Activated B cell treated with CpG ODN at 0.5 μM for 24 hours (primary cell): ENCODE results near the gene SOST. TPM values are rescaled to one million over a fixed set of nuclear protein-coding genes. Genes with fewer than 3 reads are reported as not detected.

ENCODE experiments used
- ATAC-seq: fragments of 200-7000 bp; cut with Tn5 transposase; one replicate; pipeline ENCODE4 v1.10.0; 2021; ENCODE audit warnings: low read depth, mild to moderate bottlenecking, moderate library complexity
- CTCF ChIA-PET: fragments of 350-600 bp; sonication (Branson Sonifier 250); formaldehyde crosslinking; loops from one replicate; lab custom pipeline; 2021; ENCODE audit warnings: antibody characterized with exemption; lab: Charles Lee
- POLR2A ChIA-PET: fragments of 350-600 bp; sonication (Branson Sonifier 250); formaldehyde crosslinking; loops from one replicate; lab custom pipeline; 2021; ENCODE audit warnings: antibody characterized with exemption; lab: Charles Lee
- DNase-seq: peaks from one replicate; pipeline ENCODE4 v3.0.0; 2022
- H3K27ac Mint-ChIP-seq: one replicate; pipeline ENCODE4 v1.8.0; 2020; ENCODE audit warnings: mixed read lengths
- H3K27me3 Mint-ChIP-seq: one replicate; pipeline ENCODE4 v1.8.0; 2021; ENCODE audit warnings: mixed read lengths
- H3K36me3 Mint-ChIP-seq: one replicate; pipeline ENCODE4 v1.8.0; 2021; ENCODE audit warnings: low read depth, mixed read lengths
- H3K4me1 Mint-ChIP-seq: one replicate; pipeline ENCODE4 v1.8.0; 2021; ENCODE audit warnings: mixed read lengths
- H3K4me3 Mint-ChIP-seq: one replicate; pipeline ENCODE4 v1.8.0; 2020; ENCODE audit warnings: mild to moderate bottlenecking, mixed read lengths
- H3K9me3 Mint-ChIP-seq: one replicate; pipeline ENCODE4 v1.8.0; 2020; ENCODE audit warnings: mixed read lengths
- intact Hi-C: fragments of 100-400 bp; cut with micrococcal nuclease; formaldehyde crosslinking; loops from one replicate; pipeline ENCODE4 v1.15.1; 2024
- total RNA-seq: library from RNA; stranded (reverse); gene quantifications from 2 replicates; pipeline ENCODE4 v1.2.3, GENCODE V29; 2022
- TF ChIP-seq, protein P1 (sequence below): fragments of 200-600 bp; IDR thresholded peaks from one replicate; pipeline ENCODE4 v1.8.0; 2022; ENCODE audit warnings: antibody characterized with exemption, mild to moderate bottlenecking

SOST gene
- total RNA-seq, 1 donor from 2014 or later = not detected

DNA sequence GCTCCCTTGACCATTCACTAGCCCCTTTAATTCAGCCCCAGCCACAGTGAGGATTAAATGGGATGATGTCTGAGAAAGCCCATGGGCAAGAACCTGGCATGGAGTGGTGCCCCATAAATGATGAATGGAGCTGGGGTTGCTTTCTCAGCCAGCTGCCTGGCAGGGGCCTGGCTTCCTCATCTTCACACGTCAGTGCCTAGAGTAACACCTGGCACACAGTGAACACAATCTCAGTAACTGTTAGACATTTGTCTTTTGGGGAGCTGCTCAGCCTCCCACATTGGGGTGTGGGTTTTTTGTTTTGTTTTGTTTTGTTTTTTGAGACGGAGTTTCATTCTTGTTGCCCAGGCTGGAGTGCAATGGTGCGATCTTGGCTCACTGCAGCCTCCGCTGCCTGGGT, 49.4 kb downstream of the SOST start:
- peaks cover 42% of the 10 kb centered on the region for H3K27me3 Mint-ChIP-seq

DNA sequence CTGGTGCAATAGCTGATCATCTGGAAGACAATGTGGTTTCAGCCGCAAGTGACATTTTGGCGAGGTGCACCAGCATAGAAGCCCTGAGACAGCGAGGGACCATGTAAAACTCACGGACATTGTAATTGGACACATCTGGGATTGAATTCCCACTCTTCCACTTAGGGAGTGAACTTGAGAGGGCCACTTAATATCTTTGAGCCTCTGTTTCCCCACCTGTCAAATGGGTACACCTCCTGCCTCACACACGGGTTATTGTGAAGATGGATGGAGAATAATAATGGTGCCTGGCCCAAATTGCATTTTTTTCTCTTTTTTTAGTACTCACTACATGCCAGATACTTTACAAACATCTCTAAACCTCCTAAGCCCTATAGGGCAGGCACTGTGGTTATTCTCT, 51.4 kb downstream of the SOST start:
- DNase-seq (no peak), ATAC-seq (no peak)
- intact Hi-C loops = no loop called here
- H3K36me3 Mint-ChIP-seq = no peaks in the 10 kb centered on the region
- POLR2A ChIA-PET = no interaction called here
- TF ChIP-seq, protein P1, sequence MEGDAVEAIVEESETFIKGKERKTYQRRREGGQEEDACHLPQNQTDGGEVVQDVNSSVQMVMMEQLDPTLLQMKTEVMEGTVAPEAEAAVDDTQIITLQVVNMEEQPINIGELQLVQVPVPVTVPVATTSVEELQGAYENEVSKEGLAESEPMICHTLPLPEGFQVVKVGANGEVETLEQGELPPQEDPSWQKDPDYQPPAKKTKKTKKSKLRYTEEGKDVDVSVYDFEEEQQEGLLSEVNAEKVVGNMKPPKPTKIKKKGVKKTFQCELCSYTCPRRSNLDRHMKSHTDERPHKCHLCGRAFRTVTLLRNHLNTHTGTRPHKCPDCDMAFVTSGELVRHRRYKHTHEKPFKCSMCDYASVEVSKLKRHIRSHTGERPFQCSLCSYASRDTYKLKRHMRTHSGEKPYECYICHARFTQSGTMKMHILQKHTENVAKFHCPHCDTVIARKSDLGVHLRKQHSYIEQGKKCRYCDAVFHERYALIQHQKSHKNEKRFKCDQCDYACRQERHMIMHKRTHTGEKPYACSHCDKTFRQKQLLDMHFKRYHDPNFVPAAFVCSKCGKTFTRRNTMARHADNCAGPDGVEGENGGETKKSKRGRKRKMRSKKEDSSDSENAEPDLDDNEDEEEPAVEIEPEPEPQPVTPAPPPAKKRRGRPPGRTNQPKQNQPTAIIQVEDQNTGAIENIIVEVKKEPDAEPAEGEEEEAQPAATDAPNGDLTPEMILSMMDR = no peak
- H3K9me3 Mint-ChIP-seq = peaks cover 3% of the 10 kb centered on the region
- no peaks in the 10 kb centered on the region for H3K4me1 Mint-ChIP-seq
- H3K4me3 Mint-ChIP-seq = no peak overlapping the region
- CTCF ChIA-PET = no interaction called here
- peaks cover 27% of the 10 kb centered on the region for H3K27me3 Mint-ChIP-seq
- H3K27ac Mint-ChIP-seq = no peak overlapping the region

More for the DNA sequence above, 49.4 kb downstream of the SOST start:
- ATAC-seq (no peak), DNase-seq (no peak)
- H3K4me3 Mint-ChIP-seq = no peak overlapping the region
- H3K36me3 Mint-ChIP-seq = no peaks in the 10 kb centered on the region
- no peak overlapping the region for H3K27ac Mint-ChIP-seq
- CTCF ChIA-PET = no interaction called here
- intact Hi-C loops = no loop called here
- TF ChIP-seq, protein P1 = no peak
- POLR2A ChIA-PET = no interaction called here
- H3K9me3 Mint-ChIP-seq = no peaks in the 10 kb centered on the region
- H3K4me1 Mint-ChIP-seq = peaks cover 8% of the 10 kb centered on the region

DNA sequence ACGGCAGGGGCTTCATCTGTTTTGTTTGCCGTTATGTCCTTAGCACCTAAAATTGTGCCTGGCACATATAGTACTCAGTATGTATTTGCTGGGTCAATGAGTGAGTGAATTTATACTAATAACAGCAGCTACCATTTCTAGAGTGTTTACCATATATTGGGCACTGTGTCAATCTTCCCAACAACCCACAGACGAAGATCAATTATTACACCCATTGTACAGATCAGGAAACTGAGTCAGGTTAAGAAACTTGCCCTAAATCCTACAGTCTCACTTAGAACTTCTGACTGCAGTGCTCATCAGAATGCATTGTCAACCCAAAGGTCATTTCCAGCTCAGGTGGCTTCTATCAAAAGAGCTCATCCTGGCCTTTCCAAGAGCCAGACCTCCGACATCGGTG, 52.4 kb downstream of the SOST start:
- CTCF ChIA-PET = interaction anchor here (1.6 kb wide), 1 partner anchor 51 kb away, joined by 4 read pairs; no protein-coding TSS in a partner anchor
- intact Hi-C loops = no loop called here
- POLR2A ChIA-PET = no interaction called here
- Mint-ChIP-seq H3K36me3 (no peaks in the 10 kb centered on the region), H3K9me3 (peaks cover 3% of the 10 kb centered on the region), H3K4me3 (no peak overlapping the region), H3K27me3 (peaks cover 25% of the 10 kb centered on the region), H3K27ac (no peak overlapping the region), H3K4me1 (peaks cover 4% of the 10 kb centered on the region)
- no peak for ATAC-seq
- DNase-seq = no peak
- TF ChIP-seq, protein P1 = no peak

Other genes with a start within 250 kb of the SOST start
- gene ETV4, start 212.5 kb downstream of the SOST start, total RNA-seq = 0.10 TPM in 1 of 2 replicates, not detected in the other
- gene MEOX1, start 96.9 kb downstream of the SOST start, total RNA-seq = not detected in 2 replicates
- gene DUSP3, start 20.2 kb upstream of the SOST start, total RNA-seq = 16.4 and 16.6 TPM in 2 replicates
- not detected in 2 replicates for gene CFAP97D1, start 21.6 kb upstream of the SOST start, total RNA-seq
- not detected in 2 replicates for gene MPP3, start 74.4 kb upstream of the SOST start, total RNA-seq
- gene CD300LG, start 88.4 kb upstream of the SOST start, total RNA-seq = not detected in 2 replicates
- not detected in 2 replicates for gene MPP2, start 148.7 kb upstream of the SOST start, total RNA-seq
- gene PPY, start 183.7 kb upstream of the SOST start, total RNA-seq = not detected in 2 replicates
- gene PYY, start 195.1 kb upstream of the SOST start, total RNA-seq = not detected in 2 replicates
- gene NAGS, start 245.8 kb upstream of the SOST start, total RNA-seq = 1.0 and 1.2 TPM in 2 replicates